Esophagus squamous epithelium (tissue), 5 donors: ENCODE results near the gene DAND5. TPM values are rescaled to one million over a fixed set of nuclear protein-coding genes. Genes with fewer than 3 reads are reported as not detected.

Experiments used
- DNase-seq: peaks from one replicate; lab custom pipeline; 2025; lab: John Stamatoyannopoulos, UW
- H3K27ac ChIP-seq, 4 donors: fragments of 200-600 bp; sonication (generic); one replicate each; pipeline ENCODE4 v1.5.1; 2016 to 2019; ENCODE audit warnings: mild to moderate bottlenecking in 1 of 4
- H3K27me3 ChIP-seq, 4 donors: fragments of 200-600 bp; sonication (generic); 1 replicate in 3 of 4; 2 replicates in 1 of 4; pipeline versions ENCODE4 v1.5.1 to v1.6.0; 2017 to 2021; ENCODE audit warnings: antibody characterized with exemption in 1 of 4
- H3K36me3 ChIP-seq, 3 donors: fragments of 200-600 bp; sonication (generic); one replicate each; pipeline ENCODE4 v1.5.1; 2016 to 2019
- H3K4me1 ChIP-seq, 3 donors: fragments of 200-600 bp; sonication (generic); one replicate each; pipeline ENCODE4 v1.5.1; 2017 to 2019
- H3K4me3 ChIP-seq, 4 donors: fragments of 200-600 bp; sonication (generic); 1 replicate in 3 of 4; 2 replicates in 1 of 4; pipeline ENCODE4 v1.5.1; 2016 to 2019; ENCODE audit warnings: mild to moderate bottlenecking in 2 of 4, moderate library complexity in 1 of 4
- H3K9me3 ChIP-seq, 3 donors: fragments of 200-600 bp; sonication (generic); one replicate each; pipeline ENCODE4 v1.5.1; 2016 to 2019
- CTCF ChIP-seq, 6 experiments: fragments of 450-650 bp in 4 of 6; fragments of 200-600 bp in 2 of 6; sonication (generic) in 2 of 6; IDR thresholded peaks; one replicate each; pipeline ENCODE4 v1.5.1; 2016 to 2019; ENCODE audit warnings: antibody characterized with exemption in 6 of 6, mild to moderate bottlenecking in 4 of 6, moderate library complexity in 4 of 6
- POLR2A ChIP-seq, 4 donors: fragments of 450-650 bp; IDR thresholded peaks; one replicate each; pipeline ENCODE4 v1.6.1; 2017; ENCODE audit warnings: antibody characterized with exemption in 4 of 4, mild to moderate bottlenecking in 4 of 4, moderate library complexity in 3 of 4
- WGBS, 2 donors: methylation state at CpG; one replicate each; pipeline ENCODE4 v1.1.5; 2018; 5-methylcytosine and 5-hydroxymethylcytosine counted together
- intact Hi-C: fragments of 100-400 bp; cut with DNase I; formaldehyde crosslinking; loops from one replicate; pipeline ENCODE4 v1.15.0; 2022
- total RNA-seq, 4 donors: library from RNA; depleted of rRNA; stranded (reverse); fragments of >200 nt; gene quantifications; one replicate each; pipeline ENCODE4 v1.1.0, GENCODE V29; 2016
- donor health status: DM: yes; HTN: yes; CAD: no.

The DAND5 gene
- total RNA-seq, 4 donors from 2014 or later: not detected

- peak overlapping the region in 1 of 4 donors; percentile 62 for H3K27ac ChIP-seq
- WGBS, 2 donors: 33 to 40% methylated on average over 2 of the region's 10 CpGs
- H3K9me3 ChIP-seq: no peaks in the 10 kb centered on the region
- H3K36me3 ChIP-seq: no peaks in the 10 kb centered on the region
- no peak for DNase-seq
- intact Hi-C loops: loop anchor here (5.0 kb wide), 2 partner anchors 78 to 108 kb away; no protein-coding TSS in a partner anchor
- peaks cover 0 to 22% (median 0%) of the 10 kb centered on the region in 3 donors for H3K4me1 ChIP-seq
- H3K4me3 ChIP-seq: no peak overlapping the region
- TF ChIP-seq POLR2A (IDR thresholded peaks at IDR 0.05): no peak
- no peak for TF ChIP-seq CTCF (IDR thresholded peaks at IDR 0.05)
- no peaks in the 10 kb centered on the region for H3K27me3 ChIP-seq
Measured at GRCh38 chr19:12984683-12985048, 15.3 kb downstream of the DAND5 start.

- peak overlapping the region in 1 of 4 donors; percentile 62 for H3K27ac ChIP-seq
- intact Hi-C loops: no loop called here
- WGBS, 2 donors: 68% methylated on average over 11 to 16 of the region's 16 CpGs
- H3K36me3 ChIP-seq: no peaks in the 10 kb centered on the region
- H3K9me3 ChIP-seq: no peaks in the 10 kb centered on the region
- no peaks in the 10 kb centered on the region for H3K27me3 ChIP-seq
- no peak overlapping the region for H3K4me3 ChIP-seq
- H3K4me1 ChIP-seq: peaks cover 0 to 22% (median 0%) of the 10 kb centered on the region in 3 donors
- no peak for DNase-seq
- no peak for TF ChIP-seq CTCF (IDR thresholded peaks at IDR 0.05)
- no peak for TF ChIP-seq POLR2A (IDR thresholded peaks at IDR 0.05)
Measured at GRCh38 chr19:12985049-12985776, 15.8 kb downstream of the DAND5 start.

- 96 to 100% methylated on average over 3 to 12 of the region's 12 CpGs for WGBS, 2 donors
- Histone ChIP-seq H3K27me3 (no peaks in the 10 kb centered on the region), H3K36me3 (no peaks in the 10 kb centered on the region), H3K4me3 (no peak overlapping the region), H3K27ac (no peak overlapping the region), H3K9me3 (no peaks in the 10 kb centered on the region), H3K4me1 (peaks cover 0 to 22% (median 0%) of the 10 kb centered on the region in 3 donors)
- intact Hi-C loops: no loop called here
- no peak for DNase-seq
- TF ChIP-seq CTCF (IDR thresholded peaks at IDR 0.05): no peak
- no peak for TF ChIP-seq POLR2A (IDR thresholded peaks at IDR 0.05)
Measured at GRCh38 chr19:12986726-12987125, 17.4 kb downstream of the DAND5 start.

DNA sequence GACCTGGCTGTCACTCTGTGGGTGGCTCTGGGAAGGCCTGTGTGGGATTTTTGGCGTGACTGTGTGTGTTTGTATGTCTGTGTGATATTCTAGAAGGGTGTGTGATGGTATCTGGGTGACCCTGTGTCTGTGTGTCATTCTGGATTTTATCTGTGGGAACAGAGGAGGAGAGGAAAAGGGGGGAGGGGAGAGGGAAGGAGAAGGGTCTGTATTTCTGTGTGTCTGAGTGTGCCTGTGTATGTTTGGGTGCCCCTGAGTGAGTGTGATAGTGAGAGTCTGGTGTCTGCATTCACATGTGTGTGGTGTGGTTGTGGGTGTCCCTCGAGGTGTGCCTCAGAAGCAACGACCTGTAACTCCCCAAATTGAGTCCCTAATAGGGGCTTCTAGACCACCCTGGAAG lies 17.8 kb downstream of the DAND5 start:
- no peak for TF ChIP-seq POLR2A (IDR thresholded peaks at IDR 0.05)
- no peak for TF ChIP-seq CTCF (IDR thresholded peaks at IDR 0.05)
- WGBS, 2 donors: 70 to 71% methylated on average over 2 to 3 of the region's 3 CpGs
- Histone ChIP-seq H3K27ac (no peak overlapping the region), H3K36me3 (no peaks in the 10 kb centered on the region), H3K9me3 (no peaks in the 10 kb centered on the region), H3K27me3 (no peaks in the 10 kb centered on the region), H3K4me1 (peaks cover 0 to 22% (median 0%) of the 10 kb centered on the region in 3 donors), H3K4me3 (no peak overlapping the region)
- intact Hi-C loops: no loop called here
- DNase-seq: no peak

GRCh38 chr19:12987781-12988180 lies 18.4 kb downstream of the DAND5 start:
- WGBS, 2 donors: 34 to 36% methylated on average over 4 of the region's 10 CpGs
- no peak for DNase-seq
- Histone ChIP-seq H3K27me3 (no peaks in the 10 kb centered on the region), H3K9me3 (no peaks in the 10 kb centered on the region), H3K36me3 (no peaks in the 10 kb centered on the region), H3K4me1 (peaks cover 0 to 22% (median 0%) of the 10 kb centered on the region in 3 donors), H3K4me3 (no peak overlapping the region), H3K27ac (no peak overlapping the region)
- intact Hi-C loops: no loop called here
- no peak for TF ChIP-seq CTCF (IDR thresholded peaks at IDR 0.05)
- no peak for TF ChIP-seq POLR2A (IDR thresholded peaks at IDR 0.05)
